GM19467 (cell line): ENCODE data around the gene ARG2.

Source experiments
- ATAC-seq: cut with Tn5 transposase; IDR thresholded peaks from one replicate; pipeline ENCODE4 v1.9.1; 2021; ENCODE audit warnings: mild to moderate bottlenecking, moderate library complexity; ENCODE audit not compliant: unreplicated experiment

ARG2 gene

GRCh38 chr14:67636361-67636919 is 16.7 kb downstream of the ARG2 start:
- no peak for ATAC-seq

GRCh38 chr14:67638642-67639041 is 18.9 kb downstream of the ARG2 start:
- ATAC-seq, result no peak

GRCh38 chr14:67641480-67641879 is 21.8 kb downstream of the ARG2 start:
- ATAC-seq, result no peak

- no peak for ATAC-seq
Observed at GRCh38 chr14:67641902-67642749, 22.4 kb downstream of the ARG2 start.

- ATAC-seq, result no peak
Observed at GRCh38 chr14:67643713-67644112, 24.0 kb downstream of the ARG2 start.

DNA sequence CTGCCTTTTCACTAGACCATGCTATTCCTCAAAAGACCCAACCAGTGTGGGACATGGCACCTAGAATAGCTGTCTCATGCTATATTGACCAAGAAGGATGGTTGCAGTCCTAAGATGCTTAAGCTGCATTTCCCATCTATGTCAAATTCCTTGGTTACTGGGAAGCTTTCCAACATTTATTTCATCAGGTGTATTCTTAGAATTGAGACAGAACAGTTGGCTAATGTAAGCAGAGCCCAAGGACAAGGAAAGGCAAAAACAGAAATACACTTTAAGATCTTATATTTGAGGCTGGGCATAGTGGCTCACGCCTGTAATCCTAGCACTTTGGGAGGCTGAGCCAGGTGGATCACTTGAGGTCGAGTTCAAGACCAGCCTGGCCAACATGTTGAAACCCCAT is 24.7 kb downstream of the ARG2 start:
- ATAC-seq, result no peak

DNA sequence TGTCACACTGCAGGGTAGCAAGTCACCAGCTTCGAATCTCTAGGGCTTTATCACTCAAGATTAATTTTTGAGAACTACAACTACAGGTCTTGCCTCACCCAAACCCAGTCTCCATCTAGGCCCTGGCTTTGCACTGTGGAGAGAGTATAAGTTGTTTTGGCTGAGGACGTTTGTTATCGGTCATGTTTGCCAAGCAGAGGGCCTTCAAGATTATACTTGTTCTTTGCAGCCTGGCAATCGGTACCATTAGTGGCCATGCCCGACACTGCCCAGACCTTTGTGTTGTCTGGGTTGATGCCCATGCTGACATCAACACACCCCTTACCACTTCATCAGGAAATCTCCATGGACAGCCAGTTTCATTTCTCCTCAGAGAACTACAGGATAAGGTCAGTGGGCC is 25.7 kb downstream of the ARG2 start:
- no peak for ATAC-seq

DNA sequence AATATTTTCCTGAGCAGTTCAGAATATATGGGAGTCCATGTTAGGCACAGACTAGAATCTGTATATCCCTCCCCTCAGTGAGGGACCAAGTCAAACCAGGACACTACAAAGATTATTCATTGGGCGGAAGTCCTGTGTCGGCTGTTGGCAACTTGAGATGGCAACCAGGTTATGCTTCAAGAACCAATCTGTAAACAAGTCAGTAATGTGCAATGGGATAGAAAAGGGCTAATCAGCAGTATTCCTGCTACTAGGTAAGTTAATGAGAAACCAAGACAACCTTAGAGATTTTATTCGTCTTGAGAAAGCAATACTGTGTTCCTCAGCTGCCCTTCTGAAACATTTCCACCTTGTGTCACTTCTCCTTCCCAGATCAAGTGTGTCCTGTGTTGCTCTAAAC is 26.4 kb downstream of the ARG2 start:
- no peak for ATAC-seq

DNA sequence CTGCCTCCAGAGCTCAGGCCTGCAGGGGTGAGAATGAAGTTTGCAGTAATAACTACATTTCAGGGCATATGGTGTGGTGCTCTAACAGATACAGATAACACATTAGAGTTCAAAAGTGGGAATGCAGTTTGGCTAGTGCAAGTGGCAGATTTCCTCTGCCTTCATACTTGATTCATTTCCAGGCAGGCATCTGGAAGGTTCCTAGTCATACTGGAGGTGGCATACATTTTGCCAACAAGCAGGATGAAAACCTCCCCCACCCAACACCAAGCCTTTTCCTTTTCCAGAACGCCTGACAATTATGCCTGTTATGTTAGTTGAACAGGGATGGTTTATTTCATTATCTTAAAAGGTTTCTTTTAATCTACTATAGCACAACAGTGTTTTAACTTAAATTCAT is 30.4 kb downstream of the ARG2 start:
- ATAC-seq, result no peak

GRCh38 chr14:67650694-67651093 is 31.0 kb downstream of the ARG2 start:
- ATAC-seq, result no peak

DNA sequence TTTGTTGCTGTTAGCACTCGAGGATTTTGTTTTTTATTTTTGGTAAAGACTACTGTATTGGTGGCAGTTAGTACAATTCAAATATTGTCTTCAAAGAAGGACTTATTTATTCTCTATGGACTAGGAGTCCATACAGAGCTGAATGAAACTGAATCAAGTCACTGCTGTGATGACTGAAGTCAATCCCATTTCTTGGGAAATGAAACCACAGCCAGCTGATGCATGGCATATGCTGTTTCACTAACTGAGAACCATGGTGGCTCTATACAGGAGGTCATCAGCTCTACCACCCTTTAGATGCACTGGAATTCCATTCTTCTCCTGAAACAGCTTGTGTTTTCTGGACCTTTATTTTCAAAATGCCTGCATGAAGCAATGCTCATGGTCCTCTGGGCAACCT is 32.5 kb downstream of the ARG2 start:
- no peak for ATAC-seq

DNA sequence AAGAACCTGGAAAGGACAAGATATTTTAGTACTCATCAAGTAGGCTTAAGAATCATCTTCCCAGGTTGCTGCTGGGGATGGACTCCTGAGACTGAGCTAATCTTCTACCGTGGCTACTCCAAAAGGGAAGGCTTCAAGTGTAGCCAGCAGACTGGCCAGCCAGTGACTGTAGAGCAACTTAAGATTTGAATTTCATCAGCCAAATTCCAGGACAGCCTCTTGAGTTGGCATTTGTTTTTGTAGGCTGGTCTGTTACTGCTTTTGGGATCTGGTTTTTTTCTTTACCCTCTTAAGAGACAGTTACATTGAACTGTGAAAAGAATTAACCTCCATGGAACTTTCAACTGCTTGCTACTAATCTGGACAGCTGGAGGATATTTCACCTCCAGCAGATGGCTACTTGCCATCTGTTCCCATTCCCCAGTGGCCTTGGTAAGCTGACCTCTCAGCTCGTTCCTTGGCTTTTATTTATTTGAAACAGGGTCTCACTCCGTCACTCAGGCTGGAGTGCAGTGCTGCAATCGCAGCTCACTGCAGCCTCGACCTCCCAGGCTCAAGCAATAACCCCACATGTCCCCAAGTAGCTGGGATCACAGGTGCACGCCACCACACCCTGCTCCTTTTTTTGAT is 34.0 kb downstream of the ARG2 start:
- no peak for ATAC-seq

DNA sequence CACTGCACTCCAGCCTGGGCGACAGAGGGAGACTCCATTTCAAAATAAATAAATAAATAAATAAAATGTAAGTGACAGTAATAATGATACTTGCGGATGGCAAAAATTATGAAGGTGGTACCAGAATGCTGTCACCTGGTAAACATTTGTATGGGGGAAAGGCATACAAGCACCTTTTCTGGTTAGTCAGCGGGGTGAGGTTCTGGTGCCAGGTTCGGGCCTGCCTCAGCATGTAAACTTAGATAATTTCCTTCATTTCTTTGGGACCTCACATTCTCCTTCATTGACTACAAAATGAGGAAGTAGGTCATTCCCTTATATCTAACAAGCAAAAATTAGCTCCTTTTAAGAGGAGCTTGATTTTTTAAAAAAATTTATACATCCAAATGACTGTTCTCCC is 43.9 kb downstream of the ARG2 start:
- ATAC-seq, result no peak

GRCh38 chr14:67665868-67666267 is 46.1 kb downstream of the ARG2 start:
- no peak for ATAC-seq

- peak; percentile 56 for ATAC-seq
Observed at GRCh38 chr14:67666750-67667449, 47.2 kb downstream of the ARG2 start.

GRCh38 chr14:67668559-67668958 is 48.8 kb downstream of the ARG2 start:
- no peak for ATAC-seq

- ATAC-seq, result no peak
Observed at GRCh38 chr14:67673451-67673850, 53.7 kb downstream of the ARG2 start.

DNA sequence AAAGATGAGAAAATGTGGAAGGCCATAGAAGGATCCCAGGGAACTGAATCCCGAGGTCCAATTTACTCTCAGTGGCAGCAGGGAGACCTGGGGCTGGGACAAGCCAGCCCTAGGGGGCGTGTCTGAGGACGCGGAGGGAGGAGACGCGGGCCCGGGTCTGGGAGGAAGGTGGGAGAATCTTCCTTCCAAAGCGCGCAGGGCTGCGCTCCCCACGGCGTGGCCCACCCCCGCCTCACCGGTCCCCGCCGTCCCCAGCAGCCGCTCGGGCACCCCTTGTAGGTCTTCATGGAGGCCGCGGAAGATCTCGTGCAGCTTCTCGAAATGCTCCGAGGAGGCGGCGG is 54.4 kb downstream of the ARG2 start:
- ATAC-seq, result peak; percentile 38

- ATAC-seq, result peak; percentile 93
Observed at GRCh38 chr14:67674480-67675218, 54.9 kb downstream of the ARG2 start, which contains the start of gene VTI1B. VTI1B (minus strand) TSS chr14:67674632; CDS start chr14:67674489, 143 bp downstream.

DNA sequence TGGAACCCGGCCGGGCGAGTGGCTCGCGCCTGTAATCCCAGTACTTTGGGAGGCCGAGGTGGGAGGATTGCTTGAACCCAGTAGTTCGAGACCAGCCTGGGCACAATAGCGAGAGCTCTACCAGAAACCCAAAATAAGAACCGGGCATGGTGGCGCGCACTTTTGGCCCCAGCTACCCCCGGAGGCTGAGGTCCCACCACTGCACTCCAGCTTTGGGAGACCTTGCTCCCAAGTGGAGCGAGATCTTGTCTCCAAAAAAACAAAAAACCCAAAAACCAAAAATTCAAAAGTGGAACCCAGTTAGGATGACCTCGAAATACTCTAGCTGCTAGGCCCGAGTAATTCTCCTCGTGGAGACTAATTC is 55.5 kb downstream of the ARG2 start:
- no peak for ATAC-seq

DNA sequence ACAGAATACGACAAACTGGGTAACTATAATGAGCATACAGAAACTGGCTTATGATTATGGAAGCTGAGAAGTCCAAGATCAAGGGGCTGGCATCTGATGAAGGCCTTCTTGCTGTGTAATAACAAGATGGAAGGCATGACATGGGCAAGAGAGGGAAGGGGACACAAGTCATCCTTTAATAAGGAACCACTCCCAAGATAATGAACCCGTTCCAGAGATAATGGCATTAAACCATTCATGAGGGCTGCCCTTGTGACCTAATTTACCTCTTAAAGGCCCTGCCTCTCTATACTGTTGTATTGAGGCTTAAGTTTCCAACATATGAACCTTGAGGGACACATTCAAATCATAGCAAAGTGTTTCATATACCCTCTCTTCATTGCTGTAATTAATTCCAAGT is 59.3 kb downstream of the ARG2 start:
- no peak for ATAC-seq
